Ramos (cell line): ENCODE data around the gene APPL1.
"Not testable (repeated sequence)": the region's sequence is repeated elsewhere in the genome, so short reads cannot be mapped to it uniquely, and the experiment has no call there.

ENCODE experiments used
- in situ Hi-C: fragments of 300-500 bp; cut with MboI; formaldehyde crosslinking; loops from one replicate; pipeline ENCODE4 v1.14.3; 2022; ENCODE audit warnings: low sequenced_read_pairs; ENCODE audit not compliant: unreplicated experiment

The APPL1 gene

GRCh38 chr3:57261929-57262328, 34.4 kb downstream of the APPL1 start:
- in situ Hi-C loops = no loop called here

- in situ Hi-C loops = no loop called here
Observed at GRCh38 chr3:57268416-57268815, 40.9 kb downstream of the APPL1 start.

DNA sequence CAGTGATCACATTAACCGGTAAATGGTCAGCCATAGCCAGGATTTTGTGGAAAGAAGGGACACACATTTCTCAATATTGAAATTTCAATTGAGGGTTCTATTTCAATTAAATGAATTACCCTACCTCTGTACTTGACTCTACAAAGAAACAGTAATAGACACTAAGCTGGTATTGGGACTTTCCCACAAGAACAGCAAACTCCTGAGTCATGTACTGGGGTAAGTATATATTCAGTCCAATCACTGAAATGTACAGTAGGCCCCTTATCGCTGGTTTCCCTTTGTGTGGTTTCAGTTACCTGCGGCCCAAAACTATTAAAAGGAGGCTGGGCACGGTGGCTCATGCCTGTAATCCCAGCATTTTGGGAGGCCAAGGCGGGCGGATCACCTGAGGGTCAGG, 47.3 kb downstream of the APPL1 start:
- in situ Hi-C loops = no loop called here

- in situ Hi-C loops = no loop called here
Observed at GRCh38 chr3:57275393-57275792, 47.9 kb downstream of the APPL1 start.

GRCh38 chr3:57278237-57278636, 50.7 kb downstream of the APPL1 start:
- in situ Hi-C loops = no loop called here

GRCh38 chr3:57279685-57280084, 52.2 kb downstream of the APPL1 start:
- in situ Hi-C loops = no loop called here

- in situ Hi-C loops = no loop called here
Observed at GRCh38 chr3:57281715-57282114, 54.2 kb downstream of the APPL1 start.

DNA sequence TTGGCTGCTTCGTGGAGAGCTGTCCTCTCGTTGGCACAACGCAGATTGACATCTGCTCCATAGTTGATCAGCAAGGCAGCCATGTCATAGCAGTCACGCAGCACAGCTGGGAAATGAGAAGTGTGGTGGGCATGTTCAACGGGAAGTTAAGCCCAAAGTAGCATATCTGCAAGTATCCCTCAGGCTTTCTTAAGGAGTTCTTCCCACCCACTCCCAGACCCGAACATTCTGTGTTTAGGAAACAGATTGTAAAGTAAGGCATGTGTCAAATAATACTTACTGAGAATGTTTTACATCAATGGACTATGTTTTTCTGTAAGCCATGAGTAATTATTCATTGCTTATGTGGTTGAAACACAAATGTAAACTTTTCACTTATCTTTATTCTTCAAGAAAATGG, 55.8 kb downstream of the APPL1 start:
- in situ Hi-C loops = no loop called here

GRCh38 chr3:57287205-57287604, 59.7 kb downstream of the APPL1 start:
- in situ Hi-C loops = no loop called here

DNA sequence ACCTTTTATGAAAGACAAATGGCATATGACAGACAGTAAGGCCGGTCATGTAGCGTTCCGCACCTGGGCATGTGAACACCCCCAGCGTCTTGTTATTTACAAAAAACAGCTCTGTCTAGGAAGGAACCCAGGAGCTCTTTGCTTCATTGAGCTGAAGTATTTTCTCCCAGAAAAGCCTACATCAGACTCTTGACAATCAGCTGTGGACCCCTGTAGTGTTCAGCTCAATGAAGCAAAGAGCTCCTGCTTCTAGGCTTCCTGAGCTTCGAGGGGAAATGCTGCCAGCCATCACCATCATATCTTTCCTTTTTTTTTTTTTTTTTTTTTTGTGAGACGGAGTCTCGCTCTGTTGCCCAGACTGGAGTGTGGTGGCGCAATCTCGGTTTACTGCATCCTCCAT, 60.9 kb downstream of the APPL1 start:
- in situ Hi-C loops = no loop called here

- in situ Hi-C loops = no loop called here
Observed at GRCh38 chr3:57292159-57292896, 64.8 kb downstream of the APPL1 start, which contains the start of gene ASB14. ASB14 (minus strand) TSS chr3:57292685; CDS start chr3:57292033, 652 bp downstream.

- in situ Hi-C loops = no loop called here
Observed at GRCh38 chr3:57292897-57293526, 65.5 kb downstream of the APPL1 start.

DNA sequence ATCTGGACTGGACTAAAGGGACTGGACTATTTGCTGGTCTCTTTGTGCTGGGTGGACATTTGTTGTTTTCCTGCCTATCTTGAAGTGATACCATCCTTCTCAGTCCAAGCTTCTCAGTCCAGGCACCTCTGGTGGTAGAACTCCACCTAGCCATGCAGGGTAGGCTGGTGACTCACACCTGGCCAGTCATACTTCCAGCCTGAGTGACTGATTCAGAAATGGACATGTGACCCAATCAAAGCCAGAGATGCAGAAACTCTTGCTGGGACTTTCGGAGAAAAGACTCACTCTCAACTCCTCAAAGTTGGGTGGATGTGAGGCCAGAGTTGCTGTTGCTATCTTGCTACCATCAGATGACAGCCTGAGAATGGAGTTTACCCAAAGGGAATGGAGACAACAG, 70.5 kb downstream of the APPL1 start:
- in situ Hi-C loops = no loop called here

DNA sequence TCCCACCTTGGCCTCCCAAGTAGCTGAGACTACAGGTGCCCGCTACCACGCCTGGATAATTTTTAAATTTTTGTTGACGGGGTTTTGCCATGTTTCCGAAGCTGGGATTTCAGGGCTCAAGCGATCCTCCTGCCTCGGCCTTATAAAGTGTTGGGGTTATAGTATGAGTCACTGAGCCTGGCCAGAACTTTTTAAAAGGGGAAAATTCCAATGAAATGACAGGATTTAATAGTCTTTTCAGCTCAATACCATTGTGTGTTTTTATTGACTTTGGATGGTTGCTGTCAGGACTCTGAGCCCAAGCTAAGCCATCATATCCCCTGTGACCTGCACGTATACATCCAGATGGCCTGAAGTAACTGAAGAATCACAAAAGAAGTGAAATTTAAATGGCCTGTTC, 76.0 kb downstream of the APPL1 start:
- in situ Hi-C loops = not testable (repeated sequence)

- in situ Hi-C loops = no loop called here
Observed at GRCh38 chr3:57309769-57310360, 82.3 kb downstream of the APPL1 start.

DNA sequence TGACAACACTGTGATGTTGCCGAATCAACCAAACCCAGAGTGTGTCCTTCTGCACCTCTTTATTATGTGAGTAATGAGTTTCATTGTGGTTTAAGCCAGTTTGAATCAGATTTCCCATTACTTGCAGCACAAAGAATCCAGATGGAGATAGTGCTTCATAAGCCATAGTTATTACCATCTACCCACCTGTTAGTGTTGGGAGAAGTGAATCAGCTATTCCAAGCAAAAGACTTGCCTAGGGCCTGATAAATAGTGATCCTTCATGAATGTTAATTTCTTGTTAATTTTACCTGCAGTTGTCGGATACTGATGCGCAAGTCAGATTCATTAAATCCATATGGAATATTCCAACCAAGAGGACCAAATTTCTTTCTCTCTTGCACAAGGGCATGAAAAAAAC, 86.7 kb downstream of the APPL1 start:
- in situ Hi-C loops = no loop called here
